Ovary (tissue), 9 donors: Measurements from ENCODE around the gene EEIG1. TPM values are rescaled to one million over a fixed set of nuclear protein-coding genes. Genes with fewer than 3 reads are reported as not detected.

ENCODE experiments used
- DNase-seq, 5 donors: peaks; one replicate each; pipeline ENCODE4 v3.0.0-alpha.2; 2019 to 2020
- H3K27ac ChIP-seq, 2 donors: fragments of 200-600 bp; one replicate each; pipeline versions ENCODE4 v1.5.1 to v1.8.0; 2019 to 2022
- H3K27me3 ChIP-seq: fragments of 200-600 bp; one replicate; pipeline ENCODE4 v1.8.0; 2022
- H3K36me3 ChIP-seq: fragments of 200-600 bp; sonication (generic); one replicate; pipeline ENCODE4 v1.5.1; 2019
- H3K4me1 ChIP-seq: one replicate; pipeline ENCODE4 v1.8.1; 2013; ENCODE audit warnings: mild to moderate bottlenecking, moderate library complexity; ENCODE audit not compliant: insufficient read depth
- H3K4me3 ChIP-seq: fragments of 200-600 bp; sonication (generic); one replicate; pipeline ENCODE4 v1.5.1; 2017
- H3K9me3 ChIP-seq, 2 donors: fragments of 200-600 bp in 1 of 2; sonication (generic) in 1 of 2; one replicate each; pipeline versions ENCODE4 v1.5.1 to v1.8.1; 2013 to 2019; ENCODE audit warnings: mild to moderate bottlenecking in 1 of 2, moderate library complexity in 1 of 2
- EP300 ChIP-seq: sonication (generic); formaldehyde crosslinking; IDR thresholded peaks from one replicate; pipeline ENCODE4 v1.6.1; 2017; ENCODE audit warnings: antibody characterized with exemption
- POLR2A ChIP-seq: fragments of 450-650 bp; IDR thresholded peaks from one replicate; pipeline ENCODE4 v1.6.1; 2017; ENCODE audit warnings: antibody characterized with exemption, mild to moderate bottlenecking, moderate library complexity
- WGBS, 3 donors: extraction: QIAGEN DNeasy Blood & Tissue Kit in 1 of 3; methylation state at CpG; one replicate each; pipeline versions ENCODE4 v1.1.5 to v1.1.7; 2013 to 2017; 5-methylcytosine and 5-hydroxymethylcytosine counted together
- intact Hi-C, 4 donors: fragments of 100-400 bp; cut with DNase I; formaldehyde crosslinking; loops; one replicate each; pipeline versions ENCODE4 v1.11.0 to v1.15.1; 2022 to 2023
- polyA plus RNA-seq, 2 donors: library from polyadenylated mRNA; stranded (reverse); fragments of 200-250 nt in 1 of 2; fragments of 350-450 nt in 1 of 2; fragmentation: Illumina TruSeq in 1 of 2; extraction: RNeasy Lipid Tissue Mini Kit (QIAGEN cat#74804) in 1 of 2; gene quantifications; one replicate each; pipeline ENCODE4 v1.2.3, GENCODE V29; 2013 to 2014
- total RNA-seq, 7 donors: library from RNA; depleted of rRNA in 2 of 7; stranded (reverse); fragments of >200 nt in 2 of 7; fragmentation: NEBNext Ultra II Directional in 3 of 7; extraction: Animal tissue kit (Norgen Biotek cat#: 25700) in 3 of 7; gene quantifications; one replicate each; pipeline versions ENCODE4 v1.1.0 to v1.2.4, GENCODE V29; 2016 to 2023
- TF ChIP-seq, protein P1 (sequence below), 3 donors: fragments of 450-650 bp in 2 of 3; fragments of 200-600 bp in 1 of 3; IDR thresholded peaks; one replicate each; pipeline versions ENCODE4 v1.5.1 to v1.8.0; 2016 to 2022; ENCODE audit warnings: antibody characterized with exemption in 3 of 3, mild to moderate bottlenecking in 1 of 3
- donor health status: DM: no; HTN: no; CAD: no; lungs with moderate emphysema.
- donor health status: DM: no; HTN: no; CAD: no.
- donor health status: Bipolar disorder and iron deficiency.
- donor health status: DM: yes; HTN: yes; CAD: no.
- donor health status: DM: no; HTN: no; CAD: no.
- donor health status: DM: yes; HTN: yes; CAD: no.

EEIG1 gene
- total and polyA plus RNA-seq, 9 donors = 8.6 to 104 (median 75.5) TPM

DNA sequence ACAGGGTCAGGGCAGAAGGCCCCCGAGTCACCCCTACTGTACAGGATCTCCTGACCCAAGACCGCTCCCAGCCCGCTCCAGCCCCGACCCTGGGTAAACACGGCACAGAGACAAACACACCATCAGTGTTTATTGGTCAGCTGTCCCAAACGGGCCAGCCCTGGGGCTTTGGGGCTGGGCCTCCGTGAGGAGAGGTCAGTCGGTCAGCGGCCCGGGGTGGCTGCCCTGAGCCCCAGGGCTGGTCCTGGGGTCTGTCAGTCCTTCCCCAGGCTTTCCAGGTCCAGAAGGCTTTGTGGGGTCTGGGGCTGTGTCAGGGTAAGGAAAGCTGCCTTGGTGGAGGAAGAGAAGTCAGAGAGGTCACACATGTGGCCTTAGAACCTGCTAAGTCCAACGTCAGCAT, 45.8 kb downstream of the EEIG1 start:
- no peaks in the 10 kb centered on the region for H3K27me3 ChIP-seq
- H3K9me3 ChIP-seq = no peaks in the 10 kb centered on the region
- TF ChIP-seq EP300 (no peak), POLR2A (no peak)
- TF ChIP-seq, protein P1, sequence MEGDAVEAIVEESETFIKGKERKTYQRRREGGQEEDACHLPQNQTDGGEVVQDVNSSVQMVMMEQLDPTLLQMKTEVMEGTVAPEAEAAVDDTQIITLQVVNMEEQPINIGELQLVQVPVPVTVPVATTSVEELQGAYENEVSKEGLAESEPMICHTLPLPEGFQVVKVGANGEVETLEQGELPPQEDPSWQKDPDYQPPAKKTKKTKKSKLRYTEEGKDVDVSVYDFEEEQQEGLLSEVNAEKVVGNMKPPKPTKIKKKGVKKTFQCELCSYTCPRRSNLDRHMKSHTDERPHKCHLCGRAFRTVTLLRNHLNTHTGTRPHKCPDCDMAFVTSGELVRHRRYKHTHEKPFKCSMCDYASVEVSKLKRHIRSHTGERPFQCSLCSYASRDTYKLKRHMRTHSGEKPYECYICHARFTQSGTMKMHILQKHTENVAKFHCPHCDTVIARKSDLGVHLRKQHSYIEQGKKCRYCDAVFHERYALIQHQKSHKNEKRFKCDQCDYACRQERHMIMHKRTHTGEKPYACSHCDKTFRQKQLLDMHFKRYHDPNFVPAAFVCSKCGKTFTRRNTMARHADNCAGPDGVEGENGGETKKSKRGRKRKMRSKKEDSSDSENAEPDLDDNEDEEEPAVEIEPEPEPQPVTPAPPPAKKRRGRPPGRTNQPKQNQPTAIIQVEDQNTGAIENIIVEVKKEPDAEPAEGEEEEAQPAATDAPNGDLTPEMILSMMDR (IDR thresholded peaks at IDR 0.05) = no peak
- intact Hi-C loops = no loop called here
- no peaks in the 10 kb centered on the region for H3K36me3 ChIP-seq
- peaks cover 21% of the 10 kb centered on the region for H3K4me1 ChIP-seq
- no peak overlapping the region for H3K27ac ChIP-seq
- no peak overlapping the region for H3K4me3 ChIP-seq
- WGBS, 3 donors = 63 to 72% (median 64%) methylated on average over 11 of the region's 11 CpGs
- peak in 1 of 5 donors; percentile 36 for DNase-seq

DNA sequence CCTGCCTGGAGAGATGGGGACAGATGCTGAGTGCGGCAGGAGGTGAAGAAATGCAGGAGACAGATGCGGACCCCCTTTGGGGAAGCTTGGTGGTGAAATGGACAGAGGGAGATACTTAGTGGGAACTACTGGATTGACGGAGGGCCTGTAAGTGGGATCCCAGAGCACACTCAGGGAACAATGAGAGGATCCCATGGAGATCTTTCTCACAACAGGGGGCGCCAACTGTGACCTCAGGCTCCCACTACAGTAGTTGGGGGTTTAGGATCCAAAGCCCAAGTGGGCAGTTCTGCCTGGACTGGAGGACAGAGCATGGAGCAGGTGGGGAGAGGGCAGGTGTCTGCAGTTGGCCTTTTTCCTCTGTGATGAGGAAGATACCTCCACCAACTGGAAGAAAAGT, 46.5 kb downstream of the EEIG1 start:
- intact Hi-C loops = no loop called here
- TF ChIP-seq EP300 (no peak), POLR2A (no peak)
- TF ChIP-seq, protein P1 (IDR thresholded peaks at IDR 0.05) = no peak
- no peaks in the 10 kb centered on the region for H3K36me3 ChIP-seq
- DNase-seq = no peak
- no peaks in the 10 kb centered on the region for H3K9me3 ChIP-seq
- H3K27ac ChIP-seq = no peak overlapping the region
- peaks cover 21% of the 10 kb centered on the region for H3K4me1 ChIP-seq
- WGBS, 3 donors = 87 to 91% (median 90%) methylated on average over 4 of the region's 4 CpGs
- no peak overlapping the region for H3K4me3 ChIP-seq
- no peaks in the 10 kb centered on the region for H3K27me3 ChIP-seq

DNA sequence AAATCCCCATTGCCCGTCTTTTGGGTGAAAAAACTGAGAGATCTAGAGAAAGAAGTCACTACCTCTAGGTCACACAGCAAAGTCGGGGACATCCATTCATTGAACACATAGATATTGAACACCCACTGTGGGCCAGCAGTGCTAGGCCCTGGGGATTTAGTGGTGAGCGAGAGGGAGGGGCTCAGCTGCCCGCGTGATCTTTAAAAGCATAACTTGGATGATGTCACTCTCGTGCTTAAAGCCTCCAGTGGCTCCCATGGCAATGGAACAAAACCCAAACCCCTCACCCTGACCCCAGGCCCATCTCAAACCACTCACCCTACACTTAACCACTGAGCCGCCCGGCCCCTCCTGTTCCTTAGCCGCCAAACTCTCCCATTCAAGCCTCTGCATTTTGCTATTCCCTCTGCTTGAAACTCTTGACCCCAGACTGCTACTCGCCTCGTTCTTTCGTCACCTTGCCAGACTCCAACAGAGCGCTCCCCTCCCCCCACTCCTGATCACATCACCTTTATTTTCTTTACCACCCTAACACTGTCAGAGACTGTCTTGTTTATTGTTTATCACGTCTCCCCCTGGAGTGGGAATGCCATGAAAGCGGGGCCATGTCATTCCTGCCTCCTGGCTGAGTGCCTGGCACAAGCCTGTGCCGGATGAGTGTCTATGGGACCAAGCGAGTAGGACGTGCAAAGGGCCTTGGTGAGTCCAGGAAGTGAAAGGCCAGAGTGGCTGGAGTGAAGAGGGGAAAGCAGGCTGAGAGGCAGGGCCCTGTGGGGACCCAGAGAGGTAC, 49.5 kb downstream of the EEIG1 start:
- 9 to 15% (median 13%) methylated on average over 18 of the region's 18 CpGs for WGBS, 3 donors
- Histone ChIP-seq H3K4me1 (peaks cover 10% of the 10 kb centered on the region), H3K27me3 (no peaks in the 10 kb centered on the region), H3K36me3 (no peaks in the 10 kb centered on the region), H3K9me3 (no peaks in the 10 kb centered on the region), H3K27ac (no peak overlapping the region), H3K4me3 (peak overlapping the region; percentile 40)
- TF ChIP-seq EP300 = no peak
- TF ChIP-seq, protein P1 (IDR thresholded peaks at IDR 0.05) = no peak
- no peak for TF ChIP-seq POLR2A
- intact Hi-C loops = no loop called here
- no peak for DNase-seq

Other genes with a start within 250 kb of the EEIG1 start
- gene TOR2A, start 245.7 kb downstream of the EEIG1 start, total RNA-seq = 10 to 100 TPM in 3 of 7 donors, 1 to 10 TPM in 4; 8.8 to 12.2 (median 9.9) TPM
- gene TOR2A, start 245.7 kb downstream of the EEIG1 start, polyA plus RNA-seq = 10 to 100 TPM in 1 of 2 donors, 1 to 10 TPM in 1; 2.8 to 12.6 TPM
- gene SH2D3C, start 202.3 kb downstream of the EEIG1 start, total RNA-seq = 10 to 100 TPM in 2 of 7 donors, 1 to 10 TPM in 5; 2.8 to 17.0 (median 4.6) TPM
- 1 to 10 TPM; 1.9 to 9.2 TPM for gene SH2D3C, start 202.3 kb downstream of the EEIG1 start, polyA plus RNA-seq
- gene CDK9, start 195.0 kb downstream of the EEIG1 start, total RNA-seq = 100 to 1,000 TPM in 6 of 7 donors, 10 to 100 TPM in 1; 88.7 to 209 (median 130) TPM
- 10 to 100 TPM; 71.7 to 98.9 TPM for gene CDK9, start 195.0 kb downstream of the EEIG1 start, polyA plus RNA-seq
- 100 to 1,000 TPM; 111 to 209 (median 158) TPM for gene FPGS, start 178.1 kb downstream of the EEIG1 start, total RNA-seq
- 100 to 1,000 TPM in 1 of 2 donors, 10 to 100 TPM in 1; 18.9 to 108 TPM for gene FPGS, start 178.1 kb downstream of the EEIG1 start, polyA plus RNA-seq
- 100 to 1,000 TPM in 5 of 7 donors, 10 to 100 TPM in 2; 59.7 to 298 (median 217) TPM for gene ENG, start 126.3 kb downstream of the EEIG1 start, total RNA-seq
- 100 to 1,000 TPM in 1 of 2 donors, 10 to 100 TPM in 1; 54.7 to 191 TPM for gene ENG, start 126.3 kb downstream of the EEIG1 start, polyA plus RNA-seq
- 100 to 1,000 TPM in 6 of 7 donors, 10 to 100 TPM in 1; 30.9 to 174 (median 151) TPM for gene AK1, start 103.3 kb downstream of the EEIG1 start, total RNA-seq
- 10 to 100 TPM; 37.7 to 87.4 TPM for gene AK1, start 103.3 kb downstream of the EEIG1 start, polyA plus RNA-seq
- gene ST6GALNAC6, start 81.4 kb downstream of the EEIG1 start, total RNA-seq = 100 to 1,000 TPM in 5 of 7 donors, 10 to 100 TPM in 2; 58.5 to 141 (median 111) TPM
- 100 to 1,000 TPM in 1 of 2 donors, 10 to 100 TPM in 1; 52.5 to 145 TPM for gene ST6GALNAC6, start 81.4 kb downstream of the EEIG1 start, polyA plus RNA-seq
- 10 to 100 TPM; 29.5 to 58.4 (median 46.4) TPM for gene ST6GALNAC4, start 63.9 kb downstream of the EEIG1 start, total RNA-seq
- 10 to 100 TPM in 1 of 2 donors, 1 to 10 TPM in 1; 2.2 to 34.0 TPM for gene ST6GALNAC4, start 63.9 kb downstream of the EEIG1 start, polyA plus RNA-seq
- 1 to 10 TPM in 6 of 7 donors, under 1 TPM in 1; 0.48 to 4.0 (median 2.0) TPM for gene PIP5KL1, start 50.2 kb downstream of the EEIG1 start, total RNA-seq
- under 1 TPM; 0.10 to 0.35 TPM for gene PIP5KL1, start 50.2 kb downstream of the EEIG1 start, polyA plus RNA-seq
- gene DPM2, start 43.1 kb downstream of the EEIG1 start, total RNA-seq = 10 to 100 TPM; 10.6 to 37.1 (median 27.8) TPM
- gene DPM2, start 43.1 kb downstream of the EEIG1 start, polyA plus RNA-seq = 10 to 100 TPM; 22.7 to 27.2 TPM
- 10 to 100 TPM in 1 of 7 donors, 1 to 10 TPM in 6; 4.1 to 10.9 (median 5.9) TPM for gene NAIF1, start 86.3 kb upstream of the EEIG1 start, total RNA-seq
- 1 to 10 TPM; 6.6 to 9.0 TPM for gene NAIF1, start 86.3 kb upstream of the EEIG1 start, polyA plus RNA-seq
- 10 to 100 TPM; 24.1 to 90.1 (median 40.0) TPM for gene SLC25A25, start 87.2 kb upstream of the EEIG1 start, total RNA-seq
- 10 to 100 TPM; 23.4 to 28.6 TPM for gene SLC25A25, start 87.2 kb upstream of the EEIG1 start, polyA plus RNA-seq
- 10 to 100 TPM; 33.7 to 69.5 (median 61.3) TPM for gene PTGES2, start 146.7 kb upstream of the EEIG1 start, total RNA-seq
- 10 to 100 TPM; 19.6 to 33.8 TPM for gene PTGES2, start 146.7 kb upstream of the EEIG1 start, polyA plus RNA-seq
- gene LCN2, start 168.5 kb upstream of the EEIG1 start, total RNA-seq = 10 to 100 TPM in 2 of 7 donors, 1 to 10 TPM in 3, under 1 TPM in 1, not detected in 1; 0.33 to 19.5 (median 4.3) TPM
- under 1 TPM in 1 of 2 donors, not detected in 1; 0.46 TPM for gene LCN2, start 168.5 kb upstream of the EEIG1 start, polyA plus RNA-seq
- gene BBLN, start 179.3 kb upstream of the EEIG1 start, total RNA-seq = 100 to 1,000 TPM in 1 of 7 donors, 10 to 100 TPM in 6; 17.9 to 210 (median 31.7) TPM
- 10 to 100 TPM in 1 of 2 donors, 1 to 10 TPM in 1; 2.4 to 59.3 TPM for gene BBLN, start 179.3 kb upstream of the EEIG1 start, polyA plus RNA-seq
- 100 to 1,000 TPM in 5 of 7 donors, 10 to 100 TPM in 2; 53.1 to 185 (median 153) TPM for gene CIZ1, start 210.6 kb upstream of the EEIG1 start, total RNA-seq
- gene CIZ1, start 210.6 kb upstream of the EEIG1 start, polyA plus RNA-seq = 10 to 100 TPM; 86.6 to 87.8 TPM
- 10 to 100 TPM in 1 of 7 donors, 1 to 10 TPM in 6; 1.2 to 10.4 (median 4.6) TPM for gene DNM1, start 222.4 kb upstream of the EEIG1 start, total RNA-seq
- 1 to 10 TPM; 2.0 to 7.6 TPM for gene DNM1, start 222.4 kb upstream of the EEIG1 start, polyA plus RNA-seq